AG10803 (cell line): ENCODE results near the gene SAMD4B.

Experiments
- DNase-seq: peaks from one replicate; pipeline ENCODE4 v3.0.0; 2010; ENCODE audit warnings: low read depth
- H3K4me3 ChIP-seq: 2 replicates; pipeline ENCODE4 v1.5.1; 2011; ENCODE audit warnings: mild to moderate bottlenecking, low read length, control low read depth
- TF ChIP-seq, protein P1 (sequence below): conservative IDR thresholded peaks from 2 replicates; pipeline ENCODE4 v1.5.1; 2011; ENCODE audit warnings: mild to moderate bottlenecking, low read length, control low read depth, inconsistent platforms

SAMD4B gene

DNA sequence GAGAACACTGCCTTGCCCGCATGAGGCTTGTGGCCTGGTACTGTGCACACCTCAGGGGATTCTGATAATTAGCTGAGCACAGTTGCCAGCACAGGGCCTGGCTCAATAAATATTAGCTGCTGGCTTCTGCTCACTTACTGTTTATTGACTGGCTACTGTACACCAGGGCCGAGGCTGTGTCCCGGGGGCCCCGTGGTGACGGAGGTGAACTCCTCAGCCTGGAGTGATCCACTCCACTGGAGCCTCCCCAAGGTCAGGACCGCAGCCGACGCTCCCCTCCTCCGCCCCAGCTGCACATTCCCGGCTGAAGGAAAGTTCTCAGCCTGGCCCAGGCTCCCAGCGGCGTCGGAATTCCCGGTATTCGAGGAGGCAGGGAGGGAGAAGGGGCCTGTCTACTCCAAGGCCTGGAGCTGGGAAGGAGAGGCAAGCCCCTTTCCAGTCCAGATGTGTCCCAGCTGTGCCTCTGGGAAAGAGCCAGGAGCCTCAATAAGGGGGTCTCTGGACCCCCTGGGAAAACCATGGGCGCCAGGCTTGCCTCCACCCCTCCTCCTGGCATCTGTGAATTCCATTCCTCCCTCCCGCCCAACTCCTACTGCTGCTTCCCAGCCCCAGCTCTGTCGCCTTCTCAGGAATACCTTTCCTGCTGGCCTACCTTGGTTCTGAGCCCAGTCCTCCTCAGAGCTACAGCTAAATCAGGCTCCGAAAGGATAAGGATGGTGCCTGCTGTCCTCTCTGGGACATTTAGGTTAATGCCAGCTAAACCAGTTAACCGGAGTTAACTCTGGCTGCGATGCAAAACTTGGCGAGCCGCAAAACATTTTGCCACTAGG is 86.3 kb downstream of the SAMD4B start:
- peak overlapping the region; percentile 20; the same call in 1 of the 2 replicates for H3K4me3 ChIP-seq
- TF ChIP-seq, protein P1, sequence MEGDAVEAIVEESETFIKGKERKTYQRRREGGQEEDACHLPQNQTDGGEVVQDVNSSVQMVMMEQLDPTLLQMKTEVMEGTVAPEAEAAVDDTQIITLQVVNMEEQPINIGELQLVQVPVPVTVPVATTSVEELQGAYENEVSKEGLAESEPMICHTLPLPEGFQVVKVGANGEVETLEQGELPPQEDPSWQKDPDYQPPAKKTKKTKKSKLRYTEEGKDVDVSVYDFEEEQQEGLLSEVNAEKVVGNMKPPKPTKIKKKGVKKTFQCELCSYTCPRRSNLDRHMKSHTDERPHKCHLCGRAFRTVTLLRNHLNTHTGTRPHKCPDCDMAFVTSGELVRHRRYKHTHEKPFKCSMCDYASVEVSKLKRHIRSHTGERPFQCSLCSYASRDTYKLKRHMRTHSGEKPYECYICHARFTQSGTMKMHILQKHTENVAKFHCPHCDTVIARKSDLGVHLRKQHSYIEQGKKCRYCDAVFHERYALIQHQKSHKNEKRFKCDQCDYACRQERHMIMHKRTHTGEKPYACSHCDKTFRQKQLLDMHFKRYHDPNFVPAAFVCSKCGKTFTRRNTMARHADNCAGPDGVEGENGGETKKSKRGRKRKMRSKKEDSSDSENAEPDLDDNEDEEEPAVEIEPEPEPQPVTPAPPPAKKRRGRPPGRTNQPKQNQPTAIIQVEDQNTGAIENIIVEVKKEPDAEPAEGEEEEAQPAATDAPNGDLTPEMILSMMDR, result peak; percentile 20
- DNase-seq, result peak; percentile 93

DNA sequence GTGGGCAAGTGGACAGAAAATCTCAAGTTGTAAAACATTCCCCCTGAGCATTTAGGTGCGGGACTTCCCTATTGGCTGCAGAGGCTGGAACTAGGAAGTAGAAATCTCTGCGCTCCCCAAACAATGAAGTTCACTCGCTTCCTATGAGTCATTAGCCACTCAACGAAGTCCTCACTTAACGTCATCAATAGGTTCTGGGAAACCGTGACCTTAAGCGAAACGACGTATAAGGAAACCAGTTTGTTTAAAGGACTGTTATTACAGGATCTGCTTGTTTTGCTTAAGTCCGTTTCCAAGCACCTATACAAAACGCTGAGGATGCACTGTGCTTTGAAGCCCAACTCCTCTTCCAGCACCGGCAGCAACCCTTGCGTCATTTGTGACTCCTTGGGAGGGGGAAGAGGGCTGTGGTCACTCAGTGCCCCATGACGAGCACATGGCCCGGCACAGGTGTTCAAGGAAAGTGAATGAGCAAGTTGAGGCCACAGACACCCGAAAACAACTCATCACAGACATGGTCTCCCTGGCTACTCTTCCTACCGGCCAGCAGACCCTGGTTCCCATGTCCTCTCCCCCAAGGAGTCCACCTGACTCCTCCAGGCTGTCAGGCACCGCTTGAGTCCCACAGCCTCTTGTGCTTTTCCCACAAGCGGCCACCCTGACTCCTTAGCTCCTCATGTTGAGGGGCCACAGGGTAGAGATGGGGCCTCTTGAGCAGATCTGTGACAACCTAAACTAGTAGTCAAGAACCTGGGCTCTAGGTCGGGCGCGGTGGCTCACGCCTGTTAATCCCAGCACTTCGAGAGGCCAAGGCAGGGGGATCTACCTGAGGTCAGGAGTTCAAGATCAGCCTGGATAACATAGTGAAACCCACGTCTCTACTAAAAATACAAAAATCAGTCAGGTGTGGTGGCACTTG is 88.7 kb downstream of the SAMD4B start:
- DNase-seq, result peak; percentile 19
- H3K4me3 ChIP-seq, result no peak overlapping the region

DNA sequence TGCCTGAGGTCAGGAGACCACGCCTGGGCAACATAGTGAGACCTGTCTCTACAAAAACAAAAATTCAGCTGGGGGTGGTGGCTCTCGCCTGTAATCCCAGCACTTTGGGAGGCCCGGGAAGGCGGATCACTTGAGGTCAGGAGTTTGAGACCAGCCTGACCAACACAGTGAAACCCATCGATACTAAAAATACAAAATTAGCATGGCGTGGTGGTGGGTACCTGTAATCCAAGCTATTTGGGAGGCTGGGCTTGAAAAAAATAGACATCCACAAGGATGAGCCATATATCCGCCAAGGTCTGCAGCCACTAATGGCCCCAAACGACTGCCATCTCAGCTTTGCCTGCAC is 90.4 kb downstream of the SAMD4B start:
- TF ChIP-seq, protein P1, result no peak
- DNase-seq, result no peak
- H3K4me3 ChIP-seq, result no peak overlapping the region

More for the DNA sequence above, 88.7 kb downstream of the SAMD4B start:
- TF ChIP-seq, protein P1, result no peak

DNA sequence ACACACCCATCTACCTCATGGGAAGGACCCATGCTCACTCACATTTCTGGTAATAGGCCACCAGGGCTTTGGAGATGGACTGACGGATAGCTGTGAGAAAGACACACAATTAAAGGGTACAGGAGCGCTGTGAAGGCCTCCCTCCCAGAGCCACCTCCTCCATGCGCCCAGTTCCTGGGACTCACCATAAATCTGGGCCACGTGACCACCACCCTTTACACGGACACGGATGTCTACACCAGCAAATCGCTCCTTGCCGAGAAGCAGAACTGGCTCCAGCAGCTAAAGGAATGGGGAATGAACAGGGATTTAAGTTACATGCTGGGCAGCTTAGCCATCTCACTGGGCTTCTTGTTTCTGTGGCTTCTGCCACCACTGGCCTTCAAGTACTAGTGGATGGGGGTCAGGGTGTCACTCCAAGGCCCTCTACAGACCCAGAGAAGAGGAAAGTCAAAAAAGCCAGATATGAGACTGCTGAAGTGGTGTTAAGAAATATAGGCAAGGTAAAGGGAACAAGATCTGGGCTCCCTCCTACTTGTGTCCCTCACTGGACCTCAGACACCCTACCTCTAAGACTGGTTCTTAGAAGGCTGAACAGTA is 91.4 kb downstream of the SAMD4B start:
- H3K4me3 ChIP-seq, result no peak overlapping the region
- DNase-seq, result no peak
- TF ChIP-seq, protein P1, result no peak

DNA sequence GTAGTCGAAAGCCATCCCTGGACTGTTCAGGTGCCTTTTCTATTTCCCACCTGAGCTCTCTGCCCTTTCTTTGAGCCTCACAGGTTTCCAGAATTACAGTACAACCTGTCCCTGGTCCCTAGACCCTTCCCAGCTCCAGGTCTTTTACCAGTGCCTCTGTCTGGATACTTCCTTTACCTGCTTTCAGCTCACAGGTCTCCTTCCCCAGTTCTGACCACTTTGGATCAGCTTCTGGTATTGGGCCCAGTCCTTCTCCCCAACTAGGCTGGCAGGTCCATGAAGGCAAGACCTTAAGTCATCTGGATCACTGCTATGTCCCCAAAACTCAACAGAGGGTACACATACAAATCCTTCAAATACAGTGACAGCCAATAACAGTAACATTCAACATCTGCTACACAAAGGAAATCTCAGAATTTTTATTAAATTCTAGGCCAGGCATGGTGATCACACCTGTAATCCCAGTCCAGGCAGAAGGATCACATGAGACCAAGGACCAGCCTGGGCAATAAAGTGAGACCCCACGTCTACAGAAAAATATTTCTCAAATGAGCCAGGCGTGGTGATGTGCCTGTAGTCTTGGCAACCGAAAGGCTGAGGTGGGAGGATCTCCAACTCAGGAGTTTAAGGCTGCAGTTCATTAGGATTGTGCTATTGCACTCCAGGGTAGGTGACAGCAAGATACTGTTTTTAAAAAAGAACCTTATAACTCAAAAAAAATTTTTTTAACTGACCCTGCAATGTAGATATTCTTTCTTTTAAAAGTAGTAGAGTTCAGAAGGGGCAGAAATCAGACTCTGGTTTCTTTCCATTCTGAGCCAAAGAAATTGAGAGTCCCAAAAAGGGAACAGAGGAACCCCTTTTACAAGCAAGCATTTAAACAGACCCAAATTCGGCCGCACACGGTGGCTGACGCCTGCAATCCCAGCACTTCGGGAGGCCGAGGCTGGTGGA is 92.2 kb downstream of the SAMD4B start:
- H3K4me3 ChIP-seq, result peak overlapping the region; percentile 99
- TF ChIP-seq, protein P1, result no peak
- peak; percentile 16 for DNase-seq
